GM21367 (cell line): ENCODE results near the gene TP53I13.
"Not testable (repeated sequence)": the region's sequence is repeated elsewhere in the genome, so short reads cannot be mapped to it uniquely, and the experiment has no call there.

Experiments
- ATAC-seq: cut with Tn5 transposase; IDR thresholded peaks from one replicate; pipeline ENCODE4 v1.9.1; 2021; ENCODE audit not compliant: unreplicated experiment

The TP53I13 gene, protein sequence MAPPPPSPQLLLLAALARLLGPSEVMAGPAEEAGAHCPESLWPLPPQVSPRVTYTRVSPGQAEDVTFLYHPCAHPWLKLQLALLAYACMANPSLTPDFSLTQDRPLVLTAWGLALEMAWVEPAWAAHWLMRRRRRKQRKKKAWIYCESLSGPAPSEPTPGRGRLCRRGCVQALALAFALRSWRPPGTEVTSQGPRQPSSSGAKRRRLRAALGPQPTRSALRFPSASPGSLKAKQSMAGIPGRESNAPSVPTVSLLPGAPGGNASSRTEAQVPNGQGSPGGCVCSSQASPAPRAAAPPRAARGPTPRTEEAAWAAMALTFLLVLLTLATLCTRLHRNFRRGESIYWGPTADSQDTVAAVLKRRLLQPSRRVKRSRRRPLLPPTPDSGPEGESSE

DNA sequence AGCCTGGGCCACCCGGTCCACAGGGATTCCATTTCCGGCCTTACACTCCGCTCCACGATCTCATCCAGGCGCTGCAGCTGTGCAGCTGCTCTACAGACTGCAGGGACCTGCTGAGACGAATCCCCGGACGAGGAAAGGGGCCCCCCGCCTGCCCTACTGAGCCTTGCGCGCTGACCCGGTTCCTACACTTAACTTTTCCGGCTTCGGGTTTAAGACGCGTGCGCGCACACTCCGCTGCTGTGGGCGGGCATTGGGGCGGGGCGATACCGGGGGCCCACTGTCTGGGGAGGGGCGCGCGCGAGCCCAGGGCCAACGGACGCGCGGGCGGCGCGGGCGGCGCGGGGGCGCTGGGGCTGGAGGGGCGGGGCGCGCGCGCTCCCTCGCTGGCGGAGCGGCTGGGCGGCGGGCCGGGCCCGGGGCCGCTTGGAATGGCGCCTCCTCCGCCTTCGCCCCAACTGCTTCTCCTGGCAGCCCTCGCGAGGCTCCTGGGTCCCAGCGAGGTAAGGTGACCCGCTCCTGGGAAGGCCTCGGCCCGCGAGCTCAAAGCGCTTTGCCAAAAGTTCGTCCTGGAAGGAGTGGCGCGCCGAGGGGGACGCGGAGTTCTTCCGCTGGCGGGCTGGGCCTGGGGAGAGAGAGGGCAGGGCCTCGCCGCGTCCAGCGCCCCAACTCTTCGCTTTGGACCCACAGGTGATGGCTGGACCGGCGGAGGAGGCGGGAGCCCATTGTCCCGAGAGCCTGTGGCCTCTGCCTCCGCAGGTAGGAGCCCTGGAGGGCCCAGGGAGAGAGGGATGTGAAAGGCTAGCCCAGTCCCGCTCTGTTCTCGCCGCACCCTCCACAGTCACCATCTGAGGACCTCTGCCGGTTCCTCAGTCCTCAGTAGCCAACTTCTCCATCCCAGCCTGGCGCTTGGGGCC, at the start of gene TP53I13:
Gene TP53I13 (plus strand): TSS at position 371 of the 914 bp plus-strand sequence. CDS start 58 bp downstream, at position 429.
- ATAC-seq, result no peak

DNA sequence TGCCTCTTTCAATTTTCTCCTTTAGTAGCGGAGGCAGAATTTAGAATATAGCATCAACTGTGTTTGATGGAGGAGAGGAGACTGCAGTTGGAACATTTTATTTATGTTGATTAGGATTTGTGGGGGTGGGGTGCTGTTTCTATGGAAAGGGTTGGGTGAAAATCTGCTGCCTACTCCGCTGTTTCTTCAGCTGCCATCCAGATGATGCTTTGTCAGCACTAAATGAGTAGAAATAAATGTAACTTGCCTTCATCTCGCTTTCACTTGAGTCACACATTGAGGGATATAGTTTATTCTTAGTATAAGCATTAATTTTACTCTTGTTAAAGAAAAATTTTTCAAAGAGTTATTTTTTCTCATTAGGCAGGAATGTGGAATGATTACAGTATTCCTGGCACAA, 43.8 kb upstream of the TP53I13 start:
- ATAC-seq, result no peak

DNA sequence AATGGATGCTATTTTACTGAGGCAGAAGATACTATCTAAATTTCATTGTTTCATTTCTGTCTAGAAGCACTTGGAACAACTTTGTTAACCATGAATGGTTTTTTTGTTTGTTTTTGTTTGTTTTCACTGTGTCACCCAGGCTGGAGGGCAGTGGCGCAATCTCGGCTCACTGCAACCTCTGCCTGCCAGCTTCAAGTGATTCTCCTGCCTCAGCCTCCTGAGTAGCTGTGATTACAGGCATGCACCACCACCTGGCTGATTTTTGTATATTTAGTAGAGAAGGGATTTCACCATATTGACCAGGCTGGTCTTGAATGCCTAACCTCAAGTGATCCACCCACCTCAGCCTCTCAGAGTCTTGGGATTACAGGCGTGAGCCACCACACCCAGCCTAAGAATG, 42.2 kb upstream of the TP53I13 start:
- ATAC-seq, result no peak

DNA sequence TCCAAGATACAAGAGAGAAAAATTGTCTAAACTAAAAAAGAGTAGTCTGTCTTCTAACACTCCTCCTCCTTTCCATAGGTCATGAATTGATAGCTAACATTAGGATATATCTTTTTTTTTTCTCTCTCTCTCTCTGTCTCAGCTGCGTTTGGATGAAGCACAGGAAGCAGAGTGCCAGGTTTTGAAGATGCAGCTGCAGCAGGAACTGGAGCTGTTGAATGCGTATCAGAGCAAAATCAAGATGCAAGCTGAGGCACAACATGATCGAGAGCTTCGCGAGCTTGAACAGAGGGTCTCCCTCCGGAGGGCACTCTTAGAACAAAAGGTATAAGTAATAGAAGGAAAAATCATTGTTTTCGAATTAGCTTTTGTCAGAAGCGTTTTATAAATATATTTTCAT, 34.5 kb upstream of the TP53I13 start:
- no peak for ATAC-seq

DNA sequence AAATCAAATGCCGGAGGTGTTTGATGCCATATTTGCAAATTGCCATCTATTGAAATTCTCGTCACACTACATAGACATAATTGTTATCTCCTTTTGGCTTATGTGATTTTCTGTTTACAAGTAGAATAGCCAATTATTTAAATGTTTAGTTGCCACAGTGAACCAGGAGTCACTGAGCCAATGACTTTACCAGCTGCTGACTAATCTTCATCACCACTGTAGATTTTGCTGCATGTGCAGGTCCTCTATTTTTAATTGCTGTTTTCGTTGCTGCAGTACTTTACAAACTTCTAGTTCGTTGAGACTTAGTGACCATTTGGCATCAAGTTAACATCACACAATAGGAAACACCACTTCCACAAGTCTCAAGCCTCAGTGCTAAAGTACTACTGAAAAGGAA, 24.4 kb upstream of the TP53I13 start:
- ATAC-seq, result no peak

DNA sequence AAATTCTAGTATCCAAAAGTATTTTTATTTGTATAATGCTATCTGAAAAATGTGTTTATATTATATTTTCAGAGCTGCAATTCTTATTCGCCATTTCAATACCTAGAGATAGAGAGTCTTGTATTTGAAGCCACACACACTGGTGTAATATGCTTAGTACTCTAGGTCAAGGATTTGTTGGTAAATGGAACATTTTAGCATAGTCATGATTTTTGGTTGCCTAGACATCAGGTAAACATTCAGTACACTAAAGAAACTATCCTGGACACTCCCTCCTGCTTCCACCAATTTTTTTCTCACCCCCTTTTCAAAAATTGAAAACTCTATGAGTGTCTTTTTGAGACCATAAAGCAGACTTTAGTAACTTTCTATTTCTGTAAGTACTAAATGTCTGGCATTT, 22.4 kb upstream of the TP53I13 start:
- no peak for ATAC-seq

DNA sequence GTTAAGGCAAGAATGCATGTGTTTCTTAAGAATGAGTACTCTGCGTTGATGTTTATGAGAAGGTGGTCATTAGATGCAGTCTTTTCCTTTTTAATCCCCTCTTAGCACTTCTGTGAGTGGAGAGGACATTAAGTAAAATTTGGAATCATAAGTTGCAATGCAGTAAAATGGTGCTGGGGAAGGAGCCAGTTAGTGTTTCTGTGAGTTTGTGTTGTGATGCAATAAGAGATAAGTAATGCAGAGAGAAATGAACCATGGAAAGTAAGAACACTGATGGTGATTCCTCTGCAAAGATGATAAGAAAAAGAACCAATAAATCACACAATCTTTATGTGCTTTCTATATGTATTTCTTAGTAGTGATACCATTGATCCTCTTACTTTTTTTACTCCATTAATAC, 21.7 kb upstream of the TP53I13 start:
- no peak for ATAC-seq

DNA sequence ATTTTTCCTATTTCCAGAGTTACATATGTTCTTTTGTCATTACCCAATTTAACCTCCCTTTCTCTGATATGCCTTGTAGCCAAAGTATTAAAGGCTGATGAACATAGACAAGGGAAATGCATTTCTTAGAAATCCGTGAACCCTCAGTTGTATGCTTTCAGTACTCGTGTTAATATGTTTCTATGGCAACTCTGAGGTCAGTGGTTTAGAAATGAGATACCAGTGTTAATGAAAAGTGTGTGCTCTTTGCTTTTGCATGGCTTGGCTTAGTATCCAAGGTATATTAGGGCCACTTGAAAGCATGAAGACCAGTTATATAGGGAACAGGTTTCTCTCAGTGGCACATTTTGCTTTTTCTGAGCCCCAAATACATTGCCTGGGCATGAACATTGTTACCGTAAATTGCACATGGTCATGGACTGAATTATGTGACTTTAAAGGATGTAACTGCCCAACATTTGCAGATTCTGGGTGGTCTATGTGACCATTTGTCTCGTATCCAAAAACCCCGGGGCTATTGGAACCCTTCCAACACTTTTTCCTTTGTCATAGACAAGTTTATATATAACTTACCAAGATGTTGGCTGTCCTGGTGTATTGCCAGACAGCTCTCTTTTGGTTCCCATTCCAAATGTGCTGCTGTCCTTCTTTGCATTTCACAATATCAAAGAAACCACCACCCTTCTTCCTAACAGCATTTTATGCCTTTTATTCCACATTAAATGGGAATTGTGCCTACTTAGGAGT, 19.2 kb upstream of the TP53I13 start:
- no peak for ATAC-seq

DNA sequence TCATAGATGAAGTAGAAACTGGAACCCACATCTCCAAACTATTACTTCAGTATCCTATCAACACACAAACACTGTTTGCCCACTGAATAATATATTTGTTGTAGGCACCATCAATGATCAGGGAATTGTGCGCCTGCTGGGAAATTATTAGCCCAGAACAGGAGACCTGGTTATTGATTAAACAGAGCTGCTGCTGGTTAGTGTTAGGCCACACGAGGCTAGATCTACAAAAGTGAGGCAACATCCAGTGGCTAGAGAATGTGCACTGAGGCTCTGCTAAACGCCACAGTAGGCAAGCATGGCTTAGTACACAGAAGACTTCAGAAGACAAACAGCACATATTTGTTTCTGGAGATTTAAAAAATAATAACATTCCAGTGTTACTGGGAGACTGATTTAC, 12.7 kb upstream of the TP53I13 start:
- no peak for ATAC-seq

DNA sequence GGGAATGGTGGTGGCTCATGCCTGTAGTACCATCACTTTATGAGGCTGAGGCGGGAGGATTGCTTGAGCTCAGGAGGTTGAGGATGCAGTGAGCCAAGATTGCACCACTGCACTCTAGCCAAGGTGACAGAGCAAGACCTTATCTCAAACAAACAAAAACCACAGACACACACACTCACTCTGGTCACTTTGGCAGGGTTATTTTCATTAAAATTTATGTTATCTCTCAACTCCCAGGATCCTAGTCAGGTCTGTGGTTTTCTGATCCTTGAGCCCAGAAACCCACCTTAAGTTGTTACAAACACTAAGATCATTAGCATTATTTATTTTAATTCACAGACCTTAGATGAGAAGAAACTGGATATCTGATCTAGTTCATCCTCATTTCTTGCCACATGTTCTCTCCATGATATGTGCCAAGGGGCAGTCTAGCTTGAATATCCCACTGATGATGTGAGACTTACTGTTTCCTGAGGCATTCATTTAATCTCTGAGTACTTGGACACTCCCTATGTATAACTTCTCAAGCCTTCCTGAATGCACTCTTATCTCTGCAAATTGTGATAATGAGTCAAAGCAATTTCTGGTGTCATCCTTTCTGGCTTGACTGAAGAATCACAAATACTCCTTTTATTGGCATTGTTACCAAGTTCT, 11.3 kb upstream of the TP53I13 start:
- ATAC-seq, result no peak

DNA sequence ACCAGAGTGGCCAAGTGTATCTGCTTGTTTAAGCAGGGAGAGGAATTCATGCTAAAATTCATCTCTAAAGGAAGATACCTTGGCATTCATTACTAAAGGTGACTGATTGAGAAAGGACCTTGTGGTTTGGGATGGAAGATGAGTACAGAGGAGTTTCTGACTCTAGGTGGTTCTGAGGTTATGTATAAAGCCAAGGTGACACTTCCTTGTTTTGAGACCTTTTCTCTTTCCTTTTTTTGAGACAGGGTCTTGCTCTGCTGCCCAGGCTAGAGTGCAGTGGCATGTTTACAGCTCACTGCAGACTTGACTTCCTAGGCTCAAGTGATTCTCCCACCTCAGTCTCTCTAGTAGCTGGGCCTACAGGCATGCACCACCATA, 10.8 kb upstream of the TP53I13 start:
- ATAC-seq, result no peak

DNA sequence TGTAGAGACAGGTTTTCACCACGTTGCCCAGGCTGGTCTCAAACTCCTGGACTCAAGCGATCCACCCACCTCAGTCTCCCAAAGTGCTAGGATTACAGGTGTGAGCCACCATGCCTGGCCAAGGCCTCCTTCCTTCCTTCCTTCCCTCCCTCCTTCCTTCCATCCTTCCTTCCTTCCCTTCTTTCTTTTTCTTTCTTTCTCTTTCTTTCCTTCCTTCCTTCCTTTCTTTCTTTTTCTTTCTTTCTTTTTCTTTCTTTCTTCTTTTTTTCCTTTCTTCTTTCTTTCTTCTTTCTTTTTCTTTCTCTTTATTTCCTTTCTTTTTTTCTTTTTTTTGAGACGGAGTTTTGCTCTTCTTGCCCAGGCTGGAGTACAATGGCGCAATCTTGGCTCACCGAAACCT, 10.4 kb upstream of the TP53I13 start:
- ATAC-seq, result not testable (repeated sequence)

DNA sequence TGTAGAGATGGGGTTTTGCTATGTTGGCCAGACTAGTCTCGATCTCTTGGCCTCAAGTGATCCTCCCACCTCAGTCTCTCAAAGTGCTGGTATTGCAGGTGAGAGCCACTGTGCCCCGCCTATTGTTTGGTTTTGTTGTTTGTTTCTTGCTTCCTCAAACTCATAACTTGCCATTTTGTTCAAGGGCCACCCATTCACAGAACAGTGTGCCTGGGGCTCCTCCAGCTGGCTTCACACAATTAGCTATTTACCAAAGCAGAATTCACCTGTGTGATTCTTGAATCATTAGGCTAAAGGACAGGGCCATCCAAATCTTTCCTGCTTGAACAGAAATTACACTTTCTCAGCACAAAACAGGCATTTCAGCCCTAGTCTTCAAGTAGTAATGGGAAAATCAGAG, 8.9 kb upstream of the TP53I13 start:
- no peak for ATAC-seq

DNA sequence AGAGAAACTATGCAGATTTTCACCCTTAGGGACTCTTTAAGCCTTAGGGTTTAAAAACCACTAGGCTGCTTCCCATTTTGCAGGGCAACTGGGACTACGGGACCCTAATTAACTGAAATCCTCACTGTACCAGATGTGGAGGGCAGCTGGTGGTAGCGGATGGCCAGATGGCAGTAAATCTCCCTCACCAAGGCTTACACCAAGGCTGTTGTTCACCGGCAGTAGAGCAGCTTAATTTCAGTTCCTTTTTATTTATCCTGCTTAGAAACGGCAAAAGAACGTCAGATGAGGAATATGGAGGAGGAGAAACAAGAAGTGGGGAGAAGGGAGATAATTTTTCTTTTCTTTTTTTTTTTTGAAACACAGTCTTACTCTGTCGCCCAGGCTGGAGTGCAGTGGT, 8.2 kb upstream of the TP53I13 start:
- ATAC-seq, result no peak

DNA sequence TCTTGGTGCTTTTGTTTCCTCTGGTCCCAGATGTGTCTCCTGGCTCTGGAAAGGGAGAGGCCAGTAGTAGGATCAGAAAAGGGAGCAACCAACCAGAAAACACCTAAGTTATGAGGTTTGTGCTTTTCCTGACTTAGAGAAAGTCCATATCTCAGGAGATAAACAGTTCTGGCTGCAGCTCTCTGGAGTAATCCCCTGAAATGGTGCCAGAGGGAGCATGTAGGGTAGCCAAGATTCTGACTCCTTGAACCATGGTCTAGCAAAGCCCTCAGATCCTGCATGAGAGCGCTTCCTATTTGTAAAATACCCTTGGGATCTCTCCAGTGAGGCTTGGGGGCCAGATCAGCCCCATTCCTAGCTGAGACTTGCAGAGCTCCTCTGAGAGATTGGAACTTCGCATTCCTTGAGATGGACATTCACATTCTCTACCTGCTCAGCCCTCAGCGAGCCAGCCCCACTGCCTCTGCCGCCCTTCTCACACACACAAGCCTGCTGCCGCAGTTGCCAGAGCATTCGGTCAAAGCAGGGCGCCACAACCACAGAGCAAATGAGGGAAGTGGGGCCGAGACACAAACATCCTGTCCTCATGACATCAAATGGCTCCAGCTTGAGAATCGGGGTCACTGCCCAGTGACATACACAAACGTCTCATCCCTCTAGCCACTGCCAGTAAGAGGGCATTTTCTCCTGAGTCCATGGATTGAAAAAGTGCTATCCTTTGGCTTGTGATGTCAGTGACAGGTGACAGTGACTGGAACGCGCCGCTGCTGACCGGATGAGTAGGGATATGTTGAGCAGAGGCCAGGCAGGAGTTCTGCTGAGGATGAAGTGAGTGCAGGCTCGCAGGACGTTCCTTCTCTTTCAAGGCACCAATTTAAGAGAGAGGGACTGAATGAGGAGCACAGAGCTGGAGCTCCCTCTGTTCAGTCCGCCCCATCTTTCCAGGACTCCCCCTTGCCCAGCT, 6.7 kb upstream of the TP53I13 start:
- ATAC-seq, result no peak

DNA sequence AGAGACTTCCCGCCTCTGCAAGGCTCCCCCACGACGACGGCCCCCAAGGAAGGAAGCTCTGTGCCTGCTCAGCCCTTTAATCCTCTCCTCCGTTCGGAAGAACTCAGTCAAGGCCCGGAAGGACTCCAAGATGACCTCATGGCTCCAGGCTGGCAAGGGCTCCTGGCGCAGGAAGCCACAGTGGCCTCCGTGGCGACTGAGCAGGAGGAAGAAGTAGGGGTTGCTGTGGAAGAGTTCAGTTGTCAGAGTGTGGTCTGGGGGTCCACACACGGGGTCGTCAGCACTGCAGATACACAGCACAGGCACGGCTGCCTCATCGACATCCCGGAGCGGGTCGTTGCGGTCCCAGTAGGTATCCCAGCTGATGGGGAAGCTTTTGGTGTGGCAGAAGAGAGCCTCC, 5.9 kb upstream of the TP53I13 start:
- ATAC-seq, result no peak

DNA sequence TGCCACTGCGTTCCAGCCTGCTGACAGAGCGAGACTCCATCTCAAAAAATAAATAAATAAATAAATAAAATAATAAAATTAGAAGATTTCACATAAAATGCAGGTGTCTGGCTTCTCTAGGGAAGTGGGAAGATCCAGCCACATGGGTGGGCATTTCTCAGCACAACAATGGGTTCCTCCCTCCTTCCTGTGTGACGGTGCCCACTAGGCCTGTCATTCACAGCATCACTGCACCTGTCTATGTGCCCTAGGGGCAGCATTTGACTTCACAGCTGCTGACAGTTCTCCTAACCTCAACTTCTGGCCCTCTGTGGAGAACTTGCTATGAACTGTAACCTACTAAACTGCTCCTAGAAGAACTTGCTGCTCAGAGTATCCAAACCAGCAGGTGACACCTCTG, 4.7 kb upstream of the TP53I13 start:
- ATAC-seq, result no peak

DNA sequence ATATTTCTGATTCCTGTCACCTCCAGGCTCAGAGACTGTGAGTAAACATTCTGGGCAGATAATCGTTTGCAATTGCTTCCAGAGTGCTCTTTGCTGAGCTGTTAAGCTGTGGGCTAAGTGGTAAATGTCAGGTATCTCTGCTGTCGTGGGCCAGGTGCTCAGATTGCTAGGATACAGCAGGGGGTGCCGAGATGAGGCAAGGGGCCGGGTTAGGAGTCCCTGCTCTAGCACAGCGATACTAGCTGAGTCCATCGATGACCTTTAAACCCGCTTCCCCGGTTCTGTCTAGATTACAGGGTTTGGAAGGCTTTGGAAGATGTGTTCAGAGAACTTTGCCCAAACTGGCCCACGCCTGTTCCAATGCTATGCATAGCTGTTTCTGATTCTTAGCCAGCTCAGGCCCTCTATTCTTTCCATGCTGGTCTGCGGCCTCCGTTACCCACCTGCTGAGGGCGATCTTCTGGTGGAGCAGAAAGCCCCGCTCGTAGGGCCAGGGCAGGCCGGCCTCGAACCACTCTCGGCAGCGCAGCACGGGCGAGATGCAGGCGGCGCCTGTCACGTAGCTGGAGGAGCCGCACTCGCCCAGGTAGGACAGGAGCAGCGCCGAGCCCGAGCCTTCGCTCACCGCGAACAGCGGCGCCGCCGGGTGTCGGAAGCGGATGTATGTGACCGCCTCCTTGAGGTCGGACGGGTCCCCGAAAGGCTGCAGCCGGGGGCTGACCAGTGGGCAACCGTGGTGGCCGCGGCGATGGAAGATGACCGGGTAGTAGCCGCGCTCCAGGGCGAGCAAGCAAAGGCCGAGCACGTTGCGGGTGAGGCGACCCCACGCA, 2.6 kb upstream of the TP53I13 start:
- ATAC-seq, result no peak
